Lower leg skin (tissue), 3 donors: Measurements from ENCODE around the gene SERPINB10.

ENCODE experiments used
- POLR2A ChIP-seq, 2 donors: fragments of 450-650 bp; IDR thresholded peaks; one replicate each; pipeline ENCODE4 v1.6.1; 2016 to 2017; ENCODE audit warnings: antibody characterized with exemption in 2 of 2, mild to moderate bottlenecking in 1 of 2, moderate library complexity in 1 of 2
- TF ChIP-seq, protein P1 (sequence below), 3 donors: fragments of 450-650 bp; IDR thresholded peaks; one replicate each; pipeline ENCODE4 v1.5.1; 2016; ENCODE audit warnings: antibody characterized with exemption in 3 of 3, mild to moderate bottlenecking in 3 of 3, moderate library complexity in 2 of 3

- TF ChIP-seq, protein P1, sequence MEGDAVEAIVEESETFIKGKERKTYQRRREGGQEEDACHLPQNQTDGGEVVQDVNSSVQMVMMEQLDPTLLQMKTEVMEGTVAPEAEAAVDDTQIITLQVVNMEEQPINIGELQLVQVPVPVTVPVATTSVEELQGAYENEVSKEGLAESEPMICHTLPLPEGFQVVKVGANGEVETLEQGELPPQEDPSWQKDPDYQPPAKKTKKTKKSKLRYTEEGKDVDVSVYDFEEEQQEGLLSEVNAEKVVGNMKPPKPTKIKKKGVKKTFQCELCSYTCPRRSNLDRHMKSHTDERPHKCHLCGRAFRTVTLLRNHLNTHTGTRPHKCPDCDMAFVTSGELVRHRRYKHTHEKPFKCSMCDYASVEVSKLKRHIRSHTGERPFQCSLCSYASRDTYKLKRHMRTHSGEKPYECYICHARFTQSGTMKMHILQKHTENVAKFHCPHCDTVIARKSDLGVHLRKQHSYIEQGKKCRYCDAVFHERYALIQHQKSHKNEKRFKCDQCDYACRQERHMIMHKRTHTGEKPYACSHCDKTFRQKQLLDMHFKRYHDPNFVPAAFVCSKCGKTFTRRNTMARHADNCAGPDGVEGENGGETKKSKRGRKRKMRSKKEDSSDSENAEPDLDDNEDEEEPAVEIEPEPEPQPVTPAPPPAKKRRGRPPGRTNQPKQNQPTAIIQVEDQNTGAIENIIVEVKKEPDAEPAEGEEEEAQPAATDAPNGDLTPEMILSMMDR (IDR thresholded peaks at IDR 0.05), result no peak
- TF ChIP-seq POLR2A (IDR thresholded peaks at IDR 0.05), result no peak
Measured at GRCh38 chr18:63962137-63962536, 54.4 kb downstream of the SERPINB10 start.
